ENCODE measurements around the gene VRK3. TPM values are rescaled to one million over a fixed set of nuclear protein-coding genes. Genes with fewer than 3 reads are reported as not detected.

VRK3 gene
- total and polyA plus RNA-seq, 2 of the 4 experiments (the other 2 are of a cell fraction) = 28.7 to 35.8 TPM

- no peak overlapping the region for H2BK15ac ChIP-seq (ENCODE audit: low read depth, low read length)
- H3K14ac ChIP-seq (replicated peaks; ENCODE audit: low read depth, low read length) = no peak overlapping the region
- H4K91ac ChIP-seq (ENCODE audit: insufficient read depth, low read depth, low read length) = no peak overlapping the region
- TF ChIP-seq RCOR1 (IDR thresholded peaks at IDR 0.05; ENCODE audit: insufficient replicate concordance, low read length) (no peak), CEBPB (IDR thresholded peaks at IDR 0.05; ENCODE audit: low read depth, low read length) (no peak), BHLHE40 (IDR thresholded peaks at IDR 0.05; ENCODE audit: low read depth, low read length) (no peak), ELK1 (IDR thresholded peaks at IDR 0.05; ENCODE audit: borderline replicate concordance, low read depth, low read length) (no peak), MAZ (IDR thresholded peaks at IDR 0.05; ENCODE audit: borderline replicate concordance, low read depth, low read length) (no peak), SMC3 (IDR thresholded peaks at IDR 0.05; ENCODE audit: low read depth, low read length) (no peak), USF2 (IDR thresholded peaks at IDR 0.05; ENCODE audit: low read depth, low read length) (no peak), FOS (IDR thresholded peaks at IDR 0.05; ENCODE audit: low read depth, low read length) (no peak), CTCF (conservative IDR thresholded peaks at IDR 0.05; ENCODE audit: low read depth, low read length) (no peak), MXI1 (IDR thresholded peaks at IDR 0.05; ENCODE audit: borderline replicate concordance, low read depth, low read length) (no peak), RFX5 (IDR thresholded peaks at IDR 0.05; ENCODE audit: low read depth, low read length) (no peak), RAD21 (IDR thresholded peaks at IDR 0.05; ENCODE audit: low read length) (no peak), MAFK (IDR thresholded peaks at IDR 0.05; ENCODE audit: low read depth, low read length) (no peak), CHD1 (IDR thresholded peaks at IDR 0.05; ENCODE audit: low read depth, low read length) (no peak), NFE2L2 (IDR thresholded peaks at IDR 0.05; ENCODE audit: low read depth, low read length) (no peak), POLR2A (IDR thresholded peaks at IDR 0.05; ENCODE audit: low read depth, low read length) (no peak)
- H4K5ac ChIP-seq (ENCODE audit: low read depth, low read length) = no peak overlapping the region
- intact Hi-C loops (cut with micrococcal nuclease) (no loop called here), in situ Hi-C loops (cut with MboI; ENCODE audit: low sequenced_read_pairs) (no loop called here), dilution Hi-C loops (cut with HindIII; ENCODE audit: low sequenced_read_pairs, unreplicated experiment) (no loop called here)
- no peak overlapping the region for H2AFZ ChIP-seq (replicated peaks; ENCODE audit: low read length, poor library complexity)
- H3K9me1 ChIP-seq (ENCODE audit: insufficient read depth, low read length) = peaks cover 3% of the 10 kb centered on the region; the same call in 1 of the 2 replicates
- H3K27me3 ChIP-seq (ENCODE audit: control insufficient read depth, insufficient read depth, low read length) = peaks cover 2% of the 10 kb centered on the region; the same call in 1 of the 2 replicates
- no peaks in the 10 kb centered on the region for H3K4me1 ChIP-seq (ENCODE audit: control insufficient read depth, insufficient read depth, low read length)
- WGBS, 2 experiments (ENCODE audit: extremely low coverage in 2 of 2, insufficient read length in 1 of 2) = 88% methylated on average over 3 of the region's 7 CpGs; no CpG with 5 or more reads in 1 of the 2 experiments
- H3K18ac ChIP-seq (ENCODE audit: low read depth, low read length) = no peak overlapping the region
- no peak overlapping the region for H3K4ac ChIP-seq (ENCODE audit: low read depth, low read length)
- H4K20me1 ChIP-seq (ENCODE audit: insufficient read depth, low read length) = no peaks in the 10 kb centered on the region; the same call in 1 of the 2 replicates
- no peak overlapping the region for H3K23ac ChIP-seq (ENCODE audit: low read depth, low read length)
- ATAC-seq (ENCODE audit: low read depth) (no peak), DNase-seq (no peak)
- H2BK5ac ChIP-seq (ENCODE audit: low read depth, low read length, poor library complexity, severe bottlenecking) = no peak overlapping the region
- no peak overlapping the region for H2AK9ac ChIP-seq (replicated peaks; ENCODE audit: low read depth, low read length, poor library complexity)
- BruUV-seq (replicated peaks) = no TSS peak
- no peak overlapping the region for H3K4me3 ChIP-seq (ENCODE audit: insufficient read depth, low read depth, low read length)
- H3K9me3 ChIP-seq (ENCODE audit: control insufficient read depth, insufficient read depth, low read length) = no peaks in the 10 kb centered on the region
- no peak overlapping the region for H2AK5ac ChIP-seq (ENCODE audit: low read depth, low read length)
- no peak overlapping the region for H3K9ac ChIP-seq (ENCODE audit: low read depth, low read length)
- H3K4me2 ChIP-seq (ENCODE audit: low read depth, low read length) = no peak overlapping the region
- H4K8ac ChIP-seq (ENCODE audit: low read depth in 2 of 2, low read length in 2 of 2) = no peak overlapping the region
- no peak overlapping the region for H3K27ac ChIP-seq (ENCODE audit: insufficient read depth, low read length)
- H3K79me1 ChIP-seq (ENCODE audit: low read depth in 1 of 2, low read length in 2 of 2) = no peaks in the 10 kb centered on the region
- H2BK20ac ChIP-seq (ENCODE audit: low read depth, low read length) = no peak overlapping the region
- ChIA-PET POLR2A (ENCODE audit: unreplicated experiment) (no interaction called here), CTCF (no interaction called here)
- H3K36me3 ChIP-seq (ENCODE audit: control insufficient read depth, insufficient read depth, low read length) = peaks cover 17% of the 10 kb centered on the region
- H3K56ac ChIP-seq (ENCODE audit: extremely low read depth, insufficient read depth, low read length) = no peak overlapping the region
- no peak overlapping the region for H2BK120ac ChIP-seq (ENCODE audit: low read depth, low read length)
Measured at GRCh38 chr19:49975051-49975450, 50.1 kb downstream of the VRK3 start.

Data from IMR-90 (cell line).